HG03565 (cell line): Measurements from ENCODE around the gene ASTN2.
"Not testable (repeated sequence)": the region's sequence is repeated elsewhere in the genome, so short reads cannot be mapped to it uniquely, and the experiment has no call there.

Source experiments
- ATAC-seq: cut with Tn5 transposase; IDR thresholded peaks from one replicate; pipeline ENCODE4 v1.9.1; 2021; ENCODE audit warnings: mild to moderate bottlenecking, moderate library complexity; ENCODE audit not compliant: unreplicated experiment

ASTN2 gene

DNA sequence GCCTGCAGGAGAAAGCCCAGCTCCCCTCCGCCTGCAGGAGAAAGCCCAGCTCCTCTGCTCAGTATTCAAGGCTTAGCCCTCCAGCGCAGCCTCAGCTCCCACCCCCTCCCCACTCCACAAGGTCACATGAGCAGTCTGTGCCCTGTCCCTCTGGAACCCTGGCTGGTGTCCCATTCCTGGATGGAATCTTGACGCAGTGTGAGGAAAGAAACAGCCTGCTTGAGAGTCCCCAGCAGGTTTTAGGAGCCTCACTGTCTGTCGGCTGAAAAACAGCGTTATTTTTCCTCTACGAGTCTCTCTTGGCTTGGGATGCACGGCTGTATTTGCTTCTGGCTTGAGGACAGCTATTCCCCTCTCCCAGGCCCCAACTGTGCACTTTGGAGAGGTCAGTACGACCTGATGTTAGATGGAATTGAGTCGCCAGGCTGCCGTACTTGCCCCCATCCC lies 937.9 kb downstream of the ASTN2 start:
- no peak for ATAC-seq

DNA sequence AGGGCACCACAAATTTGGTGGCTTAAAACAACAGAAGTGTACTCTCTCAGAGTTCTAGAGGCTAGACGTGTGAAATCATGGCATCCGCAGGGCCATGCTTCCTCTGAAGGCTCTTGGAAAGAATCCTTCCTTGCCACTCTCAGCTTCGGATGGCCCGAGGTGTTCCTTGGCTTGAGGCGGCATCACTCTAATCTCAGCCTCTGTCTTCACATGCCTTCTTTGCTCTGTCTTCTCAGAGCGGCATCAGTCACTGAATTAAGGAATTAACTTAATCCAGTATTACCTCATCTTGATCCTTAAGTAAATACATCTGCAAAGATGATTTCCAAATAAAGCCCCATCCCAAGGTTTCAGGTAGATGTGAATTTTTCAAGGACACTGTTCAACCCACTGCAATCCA lies 938.9 kb downstream of the ASTN2 start:
- ATAC-seq: no peak

DNA sequence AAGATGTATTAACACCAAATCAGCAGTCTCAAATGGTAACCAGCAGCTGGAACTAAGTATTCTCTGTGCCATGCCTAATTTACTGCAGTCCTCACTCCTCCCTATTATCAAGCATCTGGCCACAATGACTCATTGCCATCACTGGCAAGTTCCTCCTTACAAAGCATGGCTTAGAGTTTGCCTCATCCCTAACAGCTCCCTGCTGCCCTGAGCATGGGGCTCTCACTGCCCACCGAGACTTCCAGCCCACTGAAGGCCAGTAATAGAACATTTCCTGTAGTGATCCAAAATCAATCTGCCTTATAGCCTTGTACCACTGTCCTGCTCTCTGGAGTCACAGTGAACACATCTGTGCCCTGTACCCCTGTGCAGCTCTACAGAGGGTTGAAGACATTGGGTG lies 939.7 kb downstream of the ASTN2 start:
- no peak for ATAC-seq

DNA sequence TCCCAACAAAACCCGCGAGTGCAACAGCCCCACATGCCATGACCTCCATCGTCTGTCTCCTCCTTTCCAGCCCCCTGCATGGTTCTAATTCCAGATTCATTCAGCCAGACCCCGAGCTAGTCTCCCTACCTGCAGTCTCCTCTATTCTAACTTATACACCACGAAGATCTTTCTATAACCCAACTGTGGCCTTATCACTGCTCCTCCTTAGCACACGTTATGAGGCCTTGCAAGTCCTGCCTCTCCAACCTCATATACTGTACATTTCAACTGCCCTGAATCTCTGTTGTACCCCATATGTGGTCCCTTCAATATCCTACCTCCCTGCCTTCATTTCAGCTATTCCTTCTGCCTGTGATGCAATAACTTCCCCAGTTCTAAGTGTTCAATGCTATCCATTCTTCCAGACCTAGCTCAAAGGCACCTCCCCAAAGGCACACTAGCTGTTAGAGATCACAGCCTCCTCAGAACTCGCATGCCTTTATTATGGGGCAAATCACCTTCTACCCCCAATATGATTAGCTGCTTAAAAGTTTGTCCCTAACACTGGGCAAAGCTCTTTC lies 942.8 kb downstream of the ASTN2 start:
- ATAC-seq: no peak

DNA sequence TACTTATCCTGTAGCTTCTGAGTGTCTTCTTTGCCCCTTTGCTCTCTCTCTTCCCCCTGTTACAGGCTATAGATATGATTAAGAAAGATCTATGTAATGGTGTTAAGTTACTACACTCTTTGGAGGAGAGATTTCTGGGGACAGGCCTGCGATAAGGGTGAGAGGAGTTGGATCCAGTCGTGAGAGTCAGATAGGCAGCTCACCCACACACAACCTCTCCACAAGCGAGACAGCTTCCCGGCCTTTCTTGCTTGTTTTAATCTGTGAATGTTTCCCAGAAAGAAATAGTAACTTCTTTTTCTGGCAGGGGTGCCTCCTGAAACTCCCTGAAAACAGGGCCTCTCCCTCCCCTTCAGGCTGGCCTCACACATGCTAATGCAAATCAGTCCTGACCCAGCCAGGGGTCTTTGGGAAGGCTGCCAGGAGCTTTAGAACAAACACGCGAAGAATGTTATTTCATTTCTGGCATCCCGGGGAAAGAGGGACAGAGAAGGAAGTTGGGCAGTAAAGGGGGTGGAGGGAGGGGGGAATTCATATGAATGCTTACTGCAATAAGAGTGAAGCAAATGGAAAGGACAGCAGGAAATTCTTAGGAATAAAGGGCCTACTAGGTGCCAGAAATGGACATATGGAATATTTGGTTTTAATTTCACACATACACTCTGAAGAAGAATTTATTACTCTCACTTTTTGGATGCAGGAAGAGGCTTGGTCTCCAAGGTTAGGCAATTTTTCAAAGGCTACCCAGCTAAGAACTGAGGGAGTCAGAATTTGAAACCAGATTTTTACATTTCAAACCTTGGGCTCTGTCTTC lies 943.6 kb downstream of the ASTN2 start:
- no peak for ATAC-seq

DNA sequence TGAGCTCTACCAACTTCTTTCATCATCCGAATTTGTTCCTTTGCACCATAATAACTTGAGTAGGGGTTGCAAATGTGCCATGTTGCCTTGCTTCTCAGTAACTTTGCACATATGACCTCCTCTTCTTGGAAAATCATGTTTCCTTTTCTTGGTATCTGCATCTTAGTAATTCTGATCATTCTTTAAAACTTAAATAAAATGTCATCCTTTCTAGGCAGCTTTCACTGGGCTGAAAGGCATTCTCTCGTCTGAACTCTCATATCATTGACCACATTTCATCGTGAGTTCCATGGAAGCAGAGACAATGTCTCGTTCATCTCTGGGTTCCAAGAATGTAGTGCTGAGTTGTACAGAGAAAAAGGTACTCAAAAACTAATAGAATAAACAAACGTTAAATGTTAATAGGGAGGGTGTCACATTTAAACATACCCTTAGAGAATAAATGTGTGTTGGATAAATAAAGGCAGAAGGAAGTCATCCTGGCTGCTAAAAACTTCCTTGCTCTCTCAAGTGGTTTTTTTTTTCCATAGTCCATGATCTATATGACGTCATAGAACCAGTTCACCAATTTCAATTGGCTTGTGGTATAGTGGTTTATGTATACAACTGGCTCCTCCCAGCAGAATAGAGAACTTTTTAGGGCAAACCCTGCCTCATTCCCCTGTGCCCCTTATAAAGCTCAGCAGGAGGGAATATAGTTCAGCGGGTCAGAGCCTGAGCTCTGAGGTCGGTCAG lies 945.9 kb downstream of the ASTN2 start:
- no peak for ATAC-seq

DNA sequence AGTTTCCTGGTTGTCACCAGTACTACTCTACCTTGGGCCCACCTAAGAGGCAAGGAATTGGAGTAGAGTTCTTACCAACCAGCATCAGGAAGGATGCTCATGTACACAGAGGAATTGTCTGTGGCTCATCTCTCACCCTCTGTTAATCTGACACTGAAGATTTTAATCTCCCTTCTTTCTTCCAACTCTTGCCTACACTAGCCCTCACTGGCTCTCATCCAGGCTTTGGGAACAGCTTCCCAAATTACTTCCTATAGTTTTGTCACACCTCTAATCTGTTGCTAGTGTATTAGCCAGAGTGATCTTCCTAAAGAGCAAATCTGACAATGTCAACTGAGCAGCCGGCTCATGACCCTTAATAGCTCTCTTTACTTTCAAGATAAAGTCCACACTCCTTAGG lies 946.5 kb downstream of the ASTN2 start:
- ATAC-seq: no peak

DNA sequence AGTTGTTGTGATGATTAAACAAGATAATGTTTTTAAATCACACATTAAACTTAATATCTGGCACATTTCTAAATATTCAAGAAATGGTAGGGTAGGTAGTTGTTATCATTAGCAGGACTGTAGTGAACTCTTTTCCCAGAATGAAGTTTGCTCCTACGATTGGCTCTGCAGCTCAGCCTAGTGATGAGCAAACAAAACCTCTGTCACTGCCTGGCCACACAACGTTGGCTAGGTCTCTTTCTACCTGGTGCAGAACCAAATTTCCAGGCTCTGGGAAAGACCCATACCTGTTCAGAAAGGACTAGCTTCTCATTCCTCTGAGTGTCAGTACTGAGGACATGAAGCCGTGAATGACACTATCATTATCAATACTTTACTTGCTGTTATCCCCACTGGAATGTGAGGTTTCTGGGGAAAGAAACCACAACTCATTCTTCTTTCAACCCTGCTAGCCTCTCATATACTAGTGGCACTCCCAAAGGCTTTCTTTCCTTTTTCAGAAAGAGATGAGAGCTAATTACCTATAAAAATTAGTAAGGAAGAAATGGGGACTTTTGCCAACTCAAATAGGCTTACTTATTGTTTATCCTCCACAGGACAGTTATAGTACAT lies 947.0 kb downstream of the ASTN2 start:
- no peak for ATAC-seq

DNA sequence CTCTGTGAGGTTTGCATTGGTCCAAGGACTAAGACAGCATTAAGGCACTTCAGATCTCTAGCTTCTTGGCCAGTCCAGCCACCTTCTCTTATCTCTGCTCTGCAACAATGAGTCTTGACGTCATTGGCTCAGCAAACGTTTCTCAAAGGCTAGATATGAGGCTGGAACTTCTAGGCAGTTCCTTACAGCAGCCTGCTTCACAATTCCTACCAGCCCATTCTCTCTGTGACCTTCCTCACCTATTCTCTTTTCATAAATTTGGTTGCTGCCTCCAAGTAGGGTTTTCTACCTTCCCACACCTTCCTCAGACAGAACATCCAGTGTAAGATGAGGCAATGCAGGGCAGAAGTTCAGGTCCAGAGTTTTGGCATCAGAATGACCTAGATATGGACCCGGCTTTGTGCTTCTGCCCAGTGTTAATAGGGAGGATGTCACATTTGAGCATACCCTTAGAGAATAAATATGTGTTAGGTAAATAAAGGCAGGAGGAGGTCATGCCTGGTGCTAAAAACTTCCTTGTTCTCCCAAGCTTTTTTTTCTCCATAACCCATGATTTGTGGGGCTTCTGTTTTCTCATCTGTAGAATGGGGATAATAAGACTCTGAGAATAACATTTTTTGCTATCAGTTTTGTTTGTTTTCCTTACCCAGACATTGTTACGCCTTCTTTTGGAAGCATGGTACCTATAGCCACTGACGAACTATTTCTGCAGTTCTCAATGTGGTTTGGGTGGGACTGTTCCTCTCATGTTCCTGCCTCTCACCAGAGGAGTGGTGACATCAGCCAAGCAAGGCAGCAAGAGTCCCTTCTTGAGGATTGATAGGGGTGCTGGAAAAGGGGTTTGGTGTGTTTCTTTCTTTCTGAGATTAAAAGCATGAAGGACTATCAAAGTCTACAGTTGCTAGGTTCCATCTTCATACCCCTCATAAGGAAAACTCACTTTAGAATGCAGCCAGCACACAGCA lies 948.3 kb downstream of the ASTN2 start:
- ATAC-seq: no peak

DNA sequence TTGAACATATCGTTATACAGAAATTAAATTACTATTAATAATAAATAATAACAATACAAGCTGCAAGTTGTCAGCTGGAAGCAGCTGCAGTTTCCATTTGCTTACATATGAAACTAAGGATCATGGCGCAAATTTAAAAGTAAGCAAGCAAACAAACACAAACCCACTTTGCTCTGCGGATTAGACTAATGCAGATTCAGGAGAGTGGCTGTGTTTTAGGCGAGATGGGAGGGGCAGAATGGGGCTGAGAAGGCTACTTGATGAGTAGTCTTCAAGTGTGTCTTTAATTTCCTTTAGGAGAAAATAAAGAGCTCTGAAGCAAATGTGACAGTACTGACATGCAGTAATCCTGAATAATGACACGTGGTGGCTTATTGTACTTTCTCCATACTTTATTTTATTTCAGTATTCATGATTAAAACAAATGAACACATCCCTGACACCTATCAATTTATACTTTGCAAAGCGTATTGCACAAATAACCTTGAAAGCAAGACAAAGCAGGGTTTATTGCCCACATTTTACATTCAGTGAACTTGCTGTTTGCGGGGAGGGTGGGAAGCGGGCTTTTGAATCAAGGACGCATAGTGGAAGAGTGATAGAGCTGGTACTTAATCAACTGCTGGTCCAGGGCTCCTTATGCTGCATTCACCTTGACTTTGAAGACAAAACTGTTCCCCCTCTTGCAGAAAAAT lies 949.1 kb downstream of the ASTN2 start:
- ATAC-seq: no peak

DNA sequence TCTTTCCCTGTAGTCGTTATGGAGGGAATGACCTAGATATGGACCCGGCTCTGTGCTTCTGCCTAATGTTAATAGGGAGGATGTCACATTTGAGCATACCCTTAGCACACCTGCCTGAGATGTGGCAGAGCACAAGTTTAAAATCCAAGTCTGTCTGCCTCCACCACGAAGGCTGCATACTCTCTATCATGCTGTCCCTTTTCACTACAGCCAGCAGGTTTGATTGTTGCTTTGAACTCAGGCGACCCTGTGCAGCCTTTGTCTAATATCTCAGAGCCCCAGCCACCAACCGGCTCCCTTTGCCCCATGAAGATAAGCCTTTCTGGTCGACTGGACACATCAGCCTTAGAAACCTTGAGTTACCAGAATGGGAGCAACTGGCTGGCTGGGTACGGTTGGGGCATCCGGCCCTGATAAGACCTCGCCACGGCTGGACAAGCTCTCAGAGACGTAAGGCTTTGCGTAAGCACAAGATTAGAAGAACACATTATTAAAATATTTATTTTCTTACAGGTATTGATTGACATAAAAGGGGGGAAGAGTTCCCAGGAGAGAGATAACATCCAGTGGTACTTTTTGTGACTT lies 949.8 kb downstream of the ASTN2 start:
- no peak for ATAC-seq

DNA sequence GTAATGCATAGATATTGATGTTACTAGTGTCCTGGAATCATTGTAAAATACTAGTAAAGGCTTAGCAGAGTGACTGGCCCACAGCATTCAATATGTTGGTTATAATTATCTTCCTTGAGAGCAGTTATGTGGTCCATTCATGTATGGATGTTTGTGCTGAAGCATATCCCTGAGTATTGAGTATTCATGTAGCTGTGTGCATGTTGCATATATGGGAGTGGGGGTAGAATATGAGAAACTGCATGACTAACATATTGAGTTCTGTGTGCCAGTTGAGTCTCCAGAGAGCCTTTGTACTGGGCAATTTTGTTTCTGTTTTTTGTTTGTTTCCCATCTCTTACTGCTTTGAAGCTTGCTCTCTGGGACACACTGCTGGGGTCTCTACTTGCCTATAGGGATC lies 950.4 kb downstream of the ASTN2 start:
- ATAC-seq: no peak

DNA sequence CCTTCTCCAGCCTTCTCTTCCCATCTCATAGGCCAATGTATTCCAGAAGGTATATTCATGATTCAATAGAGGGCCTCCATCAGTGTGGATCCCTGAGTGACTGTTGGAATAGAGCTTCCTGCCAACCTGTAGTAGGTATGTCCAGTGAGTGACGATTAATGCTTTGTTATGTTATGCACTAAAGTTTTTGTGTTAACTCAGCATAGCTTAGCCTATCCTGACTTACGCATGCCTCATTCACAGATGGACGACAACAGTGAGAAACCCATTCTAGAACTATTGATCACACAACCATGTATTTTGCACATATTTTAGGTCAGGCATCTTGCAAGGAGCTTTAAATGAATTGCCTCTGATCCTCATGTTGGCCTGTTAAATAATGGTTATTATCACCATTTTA lies 953.2 kb downstream of the ASTN2 start:
- no peak for ATAC-seq

DNA sequence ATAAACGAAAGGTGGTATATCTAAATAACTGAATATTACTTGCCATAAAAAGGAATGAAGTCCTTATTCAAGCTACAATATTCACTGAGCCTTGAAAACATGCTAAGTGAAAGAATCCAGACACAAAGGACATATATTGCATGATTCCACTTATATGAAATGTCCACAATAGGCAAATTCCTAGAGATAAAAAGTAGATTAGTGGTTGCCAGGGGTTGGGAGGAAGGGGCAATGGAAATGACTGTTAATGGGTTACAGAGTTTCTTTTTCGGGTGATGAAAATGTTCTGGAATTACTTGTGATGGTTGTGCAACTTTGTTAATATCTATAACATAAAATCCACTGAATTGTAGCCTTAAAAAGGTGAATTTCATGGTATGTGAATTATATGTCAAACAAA lies 954.8 kb downstream of the ASTN2 start:
- no peak for ATAC-seq

DNA sequence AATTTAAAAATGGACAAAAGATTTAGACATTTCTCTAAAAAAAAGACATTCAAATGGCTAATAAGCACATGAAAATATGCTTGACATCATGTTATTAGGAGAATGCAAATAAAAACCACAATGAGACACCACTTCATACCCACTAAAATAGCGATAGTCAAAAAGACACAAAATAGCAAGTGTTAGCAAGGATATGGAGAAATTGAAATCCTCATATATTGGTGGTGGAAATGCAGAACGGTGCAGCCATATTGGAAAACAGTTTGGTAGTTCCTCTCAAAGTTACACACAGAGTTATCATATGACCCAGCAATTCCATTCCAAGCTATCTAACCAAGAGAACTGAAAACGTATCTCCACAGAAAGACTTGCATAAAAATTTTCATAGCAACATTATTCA lies 955.3 kb downstream of the ASTN2 start:
- no peak for ATAC-seq

DNA sequence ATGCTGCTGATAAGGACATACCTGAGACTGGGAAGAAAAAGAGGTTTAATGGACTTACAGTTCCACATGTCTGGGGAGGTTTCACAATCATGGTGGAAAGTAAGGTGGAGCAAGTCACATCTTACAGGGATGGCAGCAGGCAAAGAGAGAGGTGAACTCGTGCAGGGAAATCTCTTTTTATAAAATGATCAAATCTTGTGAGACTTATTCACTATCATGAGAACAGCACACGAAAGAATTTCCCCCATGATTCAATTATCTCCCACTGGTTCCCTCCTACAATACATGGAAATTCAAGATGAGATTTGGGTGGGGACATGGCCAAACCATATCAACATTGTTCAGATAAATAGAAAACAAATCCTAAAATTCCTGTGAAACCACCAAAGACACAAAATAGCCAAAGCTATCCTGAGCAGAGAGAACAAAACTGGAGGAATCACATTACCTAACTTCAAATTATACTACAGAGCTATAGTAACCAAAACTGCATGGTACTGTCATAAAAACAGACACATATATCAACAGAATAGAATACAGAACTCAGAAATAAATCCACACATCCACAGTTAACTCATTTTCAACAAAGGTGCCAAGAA lies 958.3 kb downstream of the ASTN2 start:
- ATAC-seq: no peak

DNA sequence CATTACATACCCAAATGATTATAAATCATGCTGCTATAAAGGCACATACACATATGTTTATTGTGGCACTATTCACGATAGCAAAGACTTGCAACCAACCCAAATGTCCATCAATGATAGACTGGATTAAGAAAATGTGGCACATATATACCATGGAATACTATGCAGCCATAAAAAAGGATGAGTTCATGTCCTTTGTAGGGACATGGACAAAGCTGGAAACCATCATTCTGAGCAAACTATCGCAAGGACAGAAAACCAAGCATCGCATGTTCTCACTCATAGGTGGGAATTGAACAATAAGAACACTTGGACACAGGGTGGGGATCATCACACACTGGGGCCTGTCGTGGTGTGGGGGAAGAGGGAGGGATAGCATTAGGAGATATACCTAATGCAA lies 960.3 kb downstream of the ASTN2 start:
- ATAC-seq: not testable (repeated sequence)

DNA sequence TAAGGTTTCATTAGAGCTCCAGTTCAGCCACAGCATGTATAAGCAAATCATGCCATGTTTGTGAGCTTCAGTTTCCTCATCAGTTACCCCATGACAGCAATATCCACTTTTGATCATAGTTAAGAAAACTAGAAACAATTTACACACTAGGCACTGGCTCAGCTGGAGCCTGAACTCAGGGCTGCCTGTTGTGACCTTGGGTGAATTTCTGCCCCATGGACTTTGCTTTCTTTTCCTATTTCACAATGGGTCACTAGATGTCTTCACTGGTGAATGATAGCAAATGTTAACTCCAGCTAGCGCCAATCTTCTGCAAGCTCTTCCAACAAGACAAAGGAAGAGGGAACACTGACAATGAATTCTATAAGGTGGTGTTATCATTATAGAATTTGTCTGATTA lies 961.1 kb downstream of the ASTN2 start:
- no peak for ATAC-seq

DNA sequence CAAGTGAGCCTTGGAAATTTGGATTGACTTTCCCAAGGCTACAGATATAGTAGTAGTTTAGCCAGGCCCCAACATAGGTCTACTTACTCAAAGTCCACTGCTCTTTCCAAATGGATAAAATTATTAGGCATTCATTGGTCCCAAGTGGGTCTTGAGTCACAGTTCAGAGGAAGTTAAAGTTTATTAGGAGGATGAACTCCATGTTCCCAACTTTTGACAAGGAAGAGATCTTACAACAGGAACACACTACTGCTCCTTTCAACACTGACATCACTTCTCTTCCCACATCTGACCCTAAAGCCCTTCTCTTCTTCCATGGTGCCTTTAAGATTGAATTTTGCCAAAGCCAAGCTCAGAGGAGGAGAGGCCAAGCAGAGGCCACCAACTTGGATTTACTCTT lies 962.2 kb downstream of the ASTN2 start:
- ATAC-seq: no peak
